GM19468 (cell line): ENCODE data around the gene DPCD.
"Not testable (repeated sequence)": the region's sequence is repeated elsewhere in the genome, so short reads cannot be mapped to it uniquely, and the experiment has no call there.

Source experiments
- ATAC-seq: cut with Tn5 transposase; IDR thresholded peaks from one replicate; pipeline ENCODE4 v1.9.1; 2021; ENCODE audit warnings: mild to moderate bottlenecking, moderate library complexity, moderate number of reproducible peaks; ENCODE audit not compliant: unreplicated experiment; ENCODE audit errors: extremely low read depth

DPCD gene

GRCh38 chr10:101617102-101617823, 29.1 kb downstream of the DPCD start:
- ATAC-seq, result no peak

- ATAC-seq, result no peak
Observed at GRCh38 chr10:101617824-101618568, 29.9 kb downstream of the DPCD start.

GRCh38 chr10:101618871-101619270, 30.8 kb downstream of the DPCD start:
- ATAC-seq, result no peak

GRCh38 chr10:101619983-101620382, 31.9 kb downstream of the DPCD start:
- ATAC-seq, result no peak

- ATAC-seq, result no peak
Observed at GRCh38 chr10:101623528-101623927, 35.4 kb downstream of the DPCD start.

GRCh38 chr10:101624526-101625102, 36.5 kb downstream of the DPCD start:
- no peak for ATAC-seq

- ATAC-seq, result no peak
Observed at GRCh38 chr10:101625821-101626412, 37.8 kb downstream of the DPCD start.

GRCh38 chr10:101629837-101630632, 41.9 kb downstream of the DPCD start:
- no peak for ATAC-seq

- no peak for ATAC-seq
Observed at GRCh38 chr10:101630633-101630920, 42.5 kb downstream of the DPCD start.

GRCh38 chr10:101631821-101632475, 43.8 kb downstream of the DPCD start:
- no peak for ATAC-seq

- not testable (repeated sequence) for ATAC-seq
Observed at GRCh38 chr10:101633510-101633909, 45.4 kb downstream of the DPCD start.

- no peak for ATAC-seq
Observed at GRCh38 chr10:101639141-101639900, 51.2 kb downstream of the DPCD start.

GRCh38 chr10:101643546-101643945, 55.4 kb downstream of the DPCD start:
- ATAC-seq, result no peak

GRCh38 chr10:101644002-101644401, 55.9 kb downstream of the DPCD start:
- no peak for ATAC-seq

- no peak for ATAC-seq
Observed at GRCh38 chr10:101645659-101646058, 57.5 kb downstream of the DPCD start.

GRCh38 chr10:101646364-101646763, 58.2 kb downstream of the DPCD start:
- no peak for ATAC-seq

GRCh38 chr10:101647255-101647654, 59.1 kb downstream of the DPCD start:
- no peak for ATAC-seq

GRCh38 chr10:101649525-101650085, 61.5 kb downstream of the DPCD start:
- ATAC-seq, result no peak

- no peak for ATAC-seq
Observed at GRCh38 chr10:101650863-101651262, 62.7 kb downstream of the DPCD start.
